ENCODE results near the gene CLDN2.
"Not testable (repeated sequence)": the region's sequence is repeated elsewhere in the genome, so short reads cannot be mapped to it uniquely, and the experiment has no call there.

Gene CLDN2

DNA sequence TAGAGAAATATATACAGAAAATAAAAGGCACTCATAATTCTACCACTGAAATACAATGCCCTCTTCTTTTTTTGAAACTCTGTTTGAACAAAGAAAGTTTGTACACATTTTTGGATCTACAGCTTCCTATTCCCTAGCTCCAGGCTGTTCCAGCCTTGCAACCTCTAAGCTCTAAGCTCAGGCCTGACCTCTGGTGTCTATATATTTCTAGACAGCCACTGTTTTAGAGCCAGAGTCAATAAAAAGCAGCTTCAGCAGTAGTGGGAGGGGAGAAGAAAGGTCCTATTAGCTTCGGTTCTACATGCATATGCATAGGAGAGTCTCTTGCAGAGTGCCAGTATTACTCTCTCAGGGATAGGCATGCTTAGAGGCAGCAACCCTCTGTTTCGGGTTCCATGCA, 39.7 kb downstream of the CLDN2 start:
- Mint-ChIP-seq H3K36me3 (ENCODE audit: low read depth) (peaks cover 41% of the 10 kb centered on the region), H3K9me3 (no peaks in the 10 kb centered on the region), H3K27ac (no peak overlapping the region), H3K4me1 (ENCODE audit: low read depth) (no peaks in the 10 kb centered on the region), H3K4me3 (no peak overlapping the region), H3K27me3 (peaks cover 32% of the 10 kb centered on the region)
- no peak for DNase-seq

DNA sequence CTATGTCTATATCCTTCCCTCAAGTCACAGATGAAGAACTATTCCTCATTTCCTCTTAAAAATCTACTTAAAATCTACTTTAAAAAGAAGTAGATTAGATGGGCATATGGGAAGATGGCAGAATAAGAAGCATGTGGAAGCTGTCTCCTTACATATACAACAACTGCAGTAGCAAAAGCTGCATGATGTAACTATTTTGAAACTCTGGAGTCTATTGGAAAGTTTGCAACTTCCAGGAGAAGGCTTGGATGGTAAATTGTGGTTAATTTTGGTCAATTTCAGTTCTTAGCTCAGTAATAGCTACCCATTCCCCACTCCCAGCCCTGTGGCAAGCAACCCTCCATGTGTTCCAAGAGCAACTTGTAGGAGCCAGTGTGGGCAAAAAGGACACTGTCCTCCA, 42.9 kb downstream of the CLDN2 start:
- Mint-ChIP-seq H3K4me1 (ENCODE audit: low read depth) (no peaks in the 10 kb centered on the region), H3K27me3 (peaks cover 27% of the 10 kb centered on the region), H3K9me3 (no peaks in the 10 kb centered on the region), H3K27ac (no peak overlapping the region), H3K36me3 (ENCODE audit: low read depth) (peaks cover 36% of the 10 kb centered on the region), H3K4me3 (no peak overlapping the region)
- no peak for DNase-seq

DNA sequence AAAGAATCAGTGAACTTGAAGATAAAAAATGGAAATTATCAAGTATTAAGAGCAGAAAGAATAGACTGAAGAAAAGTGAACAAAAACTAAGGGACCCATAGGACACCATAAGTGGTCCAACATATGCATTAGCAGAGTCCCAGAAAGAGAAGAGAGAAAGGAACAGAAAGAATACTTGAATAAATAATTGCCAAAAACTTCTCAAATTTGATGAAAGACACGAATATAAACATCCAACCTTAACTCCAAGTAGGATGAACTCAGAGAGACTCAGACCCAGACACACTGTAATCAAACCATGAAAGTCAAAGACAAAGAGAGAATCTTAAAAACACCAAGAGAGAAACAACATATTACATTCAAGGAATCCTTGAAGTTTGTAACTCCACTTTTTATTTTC, 44.1 kb downstream of the CLDN2 start:
- peaks cover 40% of the 10 kb centered on the region for H3K36me3 Mint-ChIP-seq (ENCODE audit: low read depth)

DNA sequence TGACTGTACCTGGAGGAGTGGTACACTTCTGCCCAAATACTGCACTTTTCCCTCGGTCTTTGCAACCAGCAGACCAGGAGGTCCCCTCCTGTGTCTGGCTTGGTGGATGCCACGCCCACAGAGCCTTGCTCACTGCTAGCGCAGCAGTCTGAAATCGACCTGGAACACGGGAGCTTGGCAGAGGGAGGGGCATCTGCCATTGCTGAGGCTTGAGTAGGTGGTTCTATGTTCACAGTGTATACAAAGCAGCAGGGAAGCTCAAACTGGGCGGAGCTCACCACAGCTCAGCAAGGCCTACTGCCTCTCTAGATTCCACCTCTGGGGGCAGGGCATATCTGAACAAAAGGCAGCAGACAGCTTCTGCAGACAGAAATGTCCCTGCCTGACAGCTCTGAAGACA, 46.3 kb downstream of the CLDN2 start:
- not testable (repeated sequence) for DNase-seq; H3K27ac Mint-ChIP-seq; H3K4me1 Mint-ChIP-seq (ENCODE audit: low read depth); H3K4me3 Mint-ChIP-seq; H3K9me3 Mint-ChIP-seq
- peaks cover 40% of the 10 kb centered on the region for H3K36me3 Mint-ChIP-seq (ENCODE audit: low read depth)
- H3K27me3 Mint-ChIP-seq, result peaks cover 26% of the 10 kb centered on the region

More for the DNA sequence above, 44.1 kb downstream of the CLDN2 start:
- no peak overlapping the region for H3K4me3 Mint-ChIP-seq
- DNase-seq, result no peak
- H3K9me3 Mint-ChIP-seq, result no peaks in the 10 kb centered on the region
- no peaks in the 10 kb centered on the region for H3K4me1 Mint-ChIP-seq (ENCODE audit: low read depth)
- H3K27me3 Mint-ChIP-seq, result peaks cover 30% of the 10 kb centered on the region
- no peak overlapping the region for H3K27ac Mint-ChIP-seq

DNA sequence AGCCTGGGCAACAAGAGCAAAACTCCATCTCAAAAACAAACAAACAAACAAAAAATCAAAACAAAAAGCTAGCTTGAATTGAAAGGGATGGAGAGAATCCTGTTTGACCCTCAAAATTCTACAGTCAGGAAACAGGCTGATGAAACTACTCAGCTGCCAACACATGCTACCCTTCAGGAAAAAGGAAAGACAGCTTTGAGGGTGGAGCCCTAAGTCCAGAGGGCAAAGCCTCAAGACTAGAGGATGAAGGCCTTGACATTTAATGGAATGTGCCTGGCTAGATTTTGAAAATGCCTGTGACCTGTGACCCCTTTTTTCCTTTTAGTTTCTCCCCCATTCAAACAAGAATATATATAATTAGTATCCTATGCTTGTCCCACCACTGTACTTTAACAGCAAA, 52.7 kb downstream of the CLDN2 start:
- Mint-ChIP-seq H3K27ac (no peak overlapping the region), H3K4me1 (ENCODE audit: low read depth) (no peaks in the 10 kb centered on the region), H3K36me3 (ENCODE audit: low read depth) (peaks cover 24% of the 10 kb centered on the region), H3K4me3 (no peak overlapping the region), H3K9me3 (no peaks in the 10 kb centered on the region), H3K27me3 (peaks cover 11% of the 10 kb centered on the region)
- no peak for DNase-seq

DNA sequence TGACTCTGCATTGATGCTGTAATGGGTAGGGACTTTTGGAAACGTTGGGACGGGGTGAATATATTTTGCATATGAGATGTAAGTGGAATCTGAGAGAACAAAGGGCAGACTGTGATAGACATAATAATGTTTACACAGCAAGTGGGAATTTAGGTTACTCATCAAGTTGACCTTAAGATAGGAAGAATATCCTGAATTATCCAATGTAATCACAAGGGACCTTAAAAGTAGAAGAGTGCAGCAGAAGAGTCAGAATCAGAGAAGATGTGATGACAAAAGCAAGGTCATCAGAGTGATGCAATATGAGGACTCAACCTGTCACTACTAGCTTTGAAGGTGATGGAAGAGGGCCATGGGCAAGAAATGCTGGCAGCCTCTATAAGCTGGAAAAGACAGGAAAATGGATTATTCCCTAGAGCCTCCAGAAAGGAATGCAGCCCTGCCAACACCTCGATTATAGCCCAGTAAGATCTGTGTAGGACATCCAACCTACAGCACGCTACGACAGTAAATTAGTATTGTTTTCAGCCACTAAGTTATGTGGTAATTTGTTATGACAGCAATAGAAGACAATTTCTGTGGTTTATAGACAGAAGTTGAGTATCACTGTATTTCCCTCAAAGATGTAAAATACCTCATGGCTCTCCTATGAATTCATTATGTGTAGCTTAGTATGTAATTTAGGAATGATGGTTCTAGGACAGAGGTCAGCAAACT, 53.4 kb downstream of the CLDN2 start:
- peaks cover 11% of the 10 kb centered on the region for H3K27me3 Mint-ChIP-seq
- H3K27ac Mint-ChIP-seq, result no peak overlapping the region
- DNase-seq, result no peak

DNA sequence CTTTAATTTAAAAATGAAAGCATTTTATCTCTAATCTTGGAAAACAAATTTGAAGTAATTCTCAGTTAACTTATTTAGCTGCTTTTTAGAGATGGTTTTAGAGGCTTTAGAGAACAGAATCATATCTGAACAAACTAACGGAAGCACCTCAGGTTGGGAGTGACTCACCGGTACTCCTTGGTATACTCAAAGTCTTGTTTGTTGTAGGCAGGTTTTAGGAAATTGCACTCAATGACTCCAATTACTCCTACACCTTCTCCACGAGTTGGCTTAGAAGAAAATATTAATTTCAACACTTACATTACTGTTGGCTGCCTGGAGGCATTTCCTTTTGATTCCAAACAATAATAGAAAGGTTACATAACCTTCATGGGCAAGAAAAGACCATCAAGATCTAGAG, 56.2 kb downstream of the CLDN2 start:
- DNase-seq, result no peak
- Mint-ChIP-seq H3K9me3 (no peaks in the 10 kb centered on the region), H3K4me1 (ENCODE audit: low read depth) (no peaks in the 10 kb centered on the region), H3K36me3 (ENCODE audit: low read depth) (peaks cover 21% of the 10 kb centered on the region), H3K4me3 (no peak overlapping the region), H3K27me3 (peaks cover 5% of the 10 kb centered on the region), H3K27ac (no peak overlapping the region)

More for the DNA sequence above, 53.4 kb downstream of the CLDN2 start:
- Mint-ChIP-seq H3K4me1 (ENCODE audit: low read depth) (no peaks in the 10 kb centered on the region), H3K9me3 (no peaks in the 10 kb centered on the region), H3K4me3 (no peak overlapping the region), H3K36me3 (ENCODE audit: low read depth) (peaks cover 23% of the 10 kb centered on the region)
